Right lobe of liver (tissue), 6 donors: ENCODE measurements around the gene TIAL1. TPM values are rescaled to one million over a fixed set of nuclear protein-coding genes. Genes with fewer than 3 reads are reported as not detected.
A peak's percentile ranks its signal among the peaks of the same experiment; 100 is the strongest.

Experiments used
- ATAC-seq, 4 donors: fragments of 200-7000 bp; cut with Tn5 transposase; one replicate each; pipeline ENCODE4 v1.9.1; 2020; ENCODE audit warnings: mild to moderate bottlenecking in 4 of 4, moderate library complexity in 4 of 4
- DNase-seq, 3 donors: peaks; one replicate each; pipeline ENCODE4 v3.0.0-alpha.2; 2020
- H3K27ac ChIP-seq, 3 donors: fragments of 200-600 bp; one replicate each; pipeline ENCODE4 v1.8.0; 2022
- H3K27me3 ChIP-seq, 2 donors: fragments of 200-600 bp; one replicate each; pipeline ENCODE4 v1.8.0; 2022
- H3K36me3 ChIP-seq, 4 donors: fragments of 200-600 bp; sonication (generic) in 1 of 4; one replicate each; pipeline versions ENCODE4 v1.5.1 to v1.8.0; 2017 to 2022; ENCODE audit warnings: control low read depth in 1 of 4
- H3K4me1 ChIP-seq, 4 donors: fragments of 200-600 bp; sonication (generic) in 1 of 4; one replicate each; pipeline versions ENCODE4 v1.5.1 to v1.8.0; 2017 to 2022; ENCODE audit warnings: control low read depth in 1 of 4
- H3K4me3 ChIP-seq, 3 donors: fragments of 200-600 bp; one replicate each; pipeline ENCODE4 v1.8.0; 2022
- H3K9me3 ChIP-seq, 4 donors: fragments of 200-600 bp; sonication (generic) in 1 of 4; one replicate each; pipeline versions ENCODE4 v1.5.1 to v1.8.0; 2017 to 2022; ENCODE audit warnings: control low read depth in 1 of 4
- CTCF ChIP-seq, 4 donors: fragments of 200-600 bp in 3 of 4; fragments of 450-650 bp in 1 of 4; IDR thresholded peaks; one replicate each; pipeline versions ENCODE4 v1.5.1 to v1.8.0; 2016 to 2022; ENCODE audit warnings: antibody characterized with exemption in 4 of 4, mild to moderate bottlenecking in 2 of 4
- POLR2A ChIP-seq: fragments of 450-650 bp; IDR thresholded peaks from one replicate; pipeline ENCODE4 v1.6.1; 2017; ENCODE audit warnings: antibody characterized with exemption, mild to moderate bottlenecking
- WGBS: methylation state at CpG from one replicate; pipeline ENCODE4 v1.1.6; 2018; ENCODE audit warnings: low coverage, low lambda C conversion rate; ENCODE audit not compliant: insufficient coverage; ENCODE audit errors: missing lambda C conversion rate; 5-methylcytosine and 5-hydroxymethylcytosine counted together
- intact Hi-C, 2 donors: fragments of 100-400 bp; cut with DNase I; formaldehyde crosslinking; loops; one replicate each; pipeline versions ENCODE4 v1.11.2 to v1.14.1; 2022
- total RNA-seq, 6 experiments: library from RNA; depleted of rRNA in 2 of 6; stranded (reverse); fragments of >200 nt in 2 of 6; fragmentation: NEBNext Ultra II Directional in 3 of 6; extraction: Animal tissue kit (Norgen Biotek cat#: 25700) in 3 of 6; gene quantifications; one replicate each; pipeline versions ENCODE4 v1.1.0 to v1.2.4, GENCODE V29; 2016 to 2023
- donor health status: DM: no; HTN: yes; CAD: no.
- donor health status: DM: no; HTN: no; CAD: no.
- donor health status: DM: no; HTN: no; CAD: no.
- donor health status: DM: no; HTN: yes; CAD: no.
- donor health status: DM: no; HTN: yes; CAD: no.

Gene TIAL1
- total RNA-seq, 6 experiments from 2014 or later, result 37.2 to 52.2 (median 46.3) TPM

DNA sequence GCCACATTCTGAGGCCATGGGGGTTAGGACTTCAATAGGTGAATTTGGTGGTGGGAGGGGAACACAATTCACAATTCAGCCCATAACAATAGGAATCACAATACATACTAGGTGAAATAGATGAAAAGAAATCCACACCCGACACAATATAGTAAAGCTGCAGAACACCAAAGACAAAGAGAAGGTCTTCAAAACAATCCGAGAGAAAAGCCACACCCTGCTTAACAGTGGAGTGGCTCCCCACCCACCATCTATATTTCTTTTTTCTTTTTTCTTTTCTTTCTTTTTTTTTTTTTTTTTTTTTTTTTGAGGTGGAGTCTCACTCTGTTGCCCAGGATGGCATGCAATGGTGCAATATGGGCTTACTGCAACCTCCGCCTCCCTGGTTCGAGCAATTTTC is 14.7 kb upstream of the TIAL1 start:
- DNase-seq (no peak), ATAC-seq (no peak)
- 69% methylated on average over 4 of the region's 4 CpGs for WGBS
- H3K9me3 ChIP-seq, result no peaks in the 10 kb centered on the region
- TF ChIP-seq POLR2A (no peak), CTCF (IDR thresholded peaks at IDR 0.05) (no peak)
- H3K27ac ChIP-seq, result no peak overlapping the region
- H3K27me3 ChIP-seq, result no peaks in the 10 kb centered on the region
- H3K4me3 ChIP-seq, result no peak overlapping the region
- H3K36me3 ChIP-seq, result no peaks in the 10 kb centered on the region
- H3K4me1 ChIP-seq, result no peaks in the 10 kb centered on the region
- intact Hi-C loops, result no loop called here

- no peak for ATAC-seq
- WGBS, result 67% methylated on average over 4 of the region's 4 CpGs
- Histone ChIP-seq H3K9me3 (no peaks in the 10 kb centered on the region), H3K36me3 (no peaks in the 10 kb centered on the region), H3K27ac (no peak overlapping the region), H3K4me1 (no peaks in the 10 kb centered on the region), H3K4me3 (no peak overlapping the region), H3K27me3 (no peaks in the 10 kb centered on the region)
- DNase-seq, result no peak
- TF ChIP-seq POLR2A (no peak), CTCF (IDR thresholded peaks at IDR 0.05) (no peak)
- intact Hi-C loops, result no loop called here
These were observed 12.8 kb upstream of the TIAL1 start for GRCh38 chr10:119609516-119609915.

- Histone ChIP-seq H3K9me3 (no peaks in the 10 kb centered on the region), H3K4me3 (no peak overlapping the region), H3K27me3 (no peaks in the 10 kb centered on the region), H3K27ac (no peak overlapping the region), H3K4me1 (no peaks in the 10 kb centered on the region), H3K36me3 (no peaks in the 10 kb centered on the region)
- DNase-seq (peak; percentile 62 to 70 (median 65)), ATAC-seq (peak; percentile 94 to 98 (median 96))
- intact Hi-C loops, result no loop called here
- WGBS, result 15% methylated on average over 14 of the region's 15 CpGs
- TF ChIP-seq CTCF (IDR thresholded peaks at IDR 0.05) (peak; percentile 55 to 76 (median 74)), POLR2A (no peak)
These were observed 11.8 kb upstream of the TIAL1 start for GRCh38 chr10:119608316-119609155.

GRCh38 chr10:119604468-119604867 is 7.7 kb upstream of the TIAL1 start:
- no peak for ATAC-seq
- TF ChIP-seq POLR2A, result no peak
- TF ChIP-seq CTCF (IDR thresholded peaks at IDR 0.05), result no peak
- intact Hi-C loops, result no loop called here
- Histone ChIP-seq H3K36me3 (no peaks in the 10 kb centered on the region), H3K27me3 (no peaks in the 10 kb centered on the region), H3K9me3 (no peaks in the 10 kb centered on the region), H3K4me3 (no peak overlapping the region), H3K4me1 (no peaks in the 10 kb centered on the region), H3K27ac (no peak overlapping the region)
- no peak for DNase-seq
